ENCODE data around the gene EGR4. TPM values are rescaled to one million over a fixed set of nuclear protein-coding genes. Genes with fewer than 3 reads are reported as not detected.

Gene EGR4
- total RNA-seq, 2 donors from 2014 or later: 0.16 TPM; not detected in 1

DNA sequence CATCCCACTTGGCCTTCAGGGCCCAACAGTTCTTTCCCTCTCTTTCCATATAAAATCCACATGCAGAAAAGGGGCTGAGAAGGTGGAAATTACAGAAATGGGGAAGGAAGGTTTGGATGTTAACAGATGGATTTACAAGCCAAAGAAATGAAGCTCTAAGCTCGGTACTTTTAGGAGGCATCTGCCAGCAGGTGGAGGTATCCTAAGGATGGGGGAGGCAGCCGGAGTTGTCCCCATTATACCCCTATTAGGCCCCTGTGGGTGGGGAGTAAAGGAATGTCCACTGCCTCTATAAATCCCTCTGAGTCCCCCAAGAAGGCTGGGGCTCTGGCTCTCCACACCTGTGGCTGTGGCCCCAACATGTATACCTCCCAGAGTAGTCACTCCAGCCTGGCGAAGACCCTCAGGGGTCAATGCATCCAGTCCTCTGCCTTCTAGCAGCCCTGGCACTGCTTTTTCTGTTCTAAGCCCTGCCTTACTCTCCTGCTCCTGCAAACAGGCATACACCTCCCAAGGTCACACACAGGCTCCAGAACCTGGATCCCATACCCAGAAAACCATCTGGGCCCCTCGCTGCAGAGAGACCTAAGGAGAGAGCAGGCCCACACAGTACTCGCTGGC, 10.3 kb downstream of the EGR4 start:
- Histone ChIP-seq H3K4me1 (peaks cover 0 to 21% of the 10 kb centered on the region in 2 donors), H3K27ac (no peak overlapping the region), H3K36me3 (no peaks in the 10 kb centered on the region), H3K9me3 (no peaks in the 10 kb centered on the region), H3K4me3 (peak overlapping the region in 1 of 2 donors; percentile 67), H3K27me3 (no peaks in the 10 kb centered on the region)
- TF ChIP-seq, protein P1, sequence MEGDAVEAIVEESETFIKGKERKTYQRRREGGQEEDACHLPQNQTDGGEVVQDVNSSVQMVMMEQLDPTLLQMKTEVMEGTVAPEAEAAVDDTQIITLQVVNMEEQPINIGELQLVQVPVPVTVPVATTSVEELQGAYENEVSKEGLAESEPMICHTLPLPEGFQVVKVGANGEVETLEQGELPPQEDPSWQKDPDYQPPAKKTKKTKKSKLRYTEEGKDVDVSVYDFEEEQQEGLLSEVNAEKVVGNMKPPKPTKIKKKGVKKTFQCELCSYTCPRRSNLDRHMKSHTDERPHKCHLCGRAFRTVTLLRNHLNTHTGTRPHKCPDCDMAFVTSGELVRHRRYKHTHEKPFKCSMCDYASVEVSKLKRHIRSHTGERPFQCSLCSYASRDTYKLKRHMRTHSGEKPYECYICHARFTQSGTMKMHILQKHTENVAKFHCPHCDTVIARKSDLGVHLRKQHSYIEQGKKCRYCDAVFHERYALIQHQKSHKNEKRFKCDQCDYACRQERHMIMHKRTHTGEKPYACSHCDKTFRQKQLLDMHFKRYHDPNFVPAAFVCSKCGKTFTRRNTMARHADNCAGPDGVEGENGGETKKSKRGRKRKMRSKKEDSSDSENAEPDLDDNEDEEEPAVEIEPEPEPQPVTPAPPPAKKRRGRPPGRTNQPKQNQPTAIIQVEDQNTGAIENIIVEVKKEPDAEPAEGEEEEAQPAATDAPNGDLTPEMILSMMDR (IDR thresholded peaks at IDR 0.05): no peak
- no peak for DNase-seq (ENCODE audit: low spot score)

GRCh38 chr2:73281244-73281643, 12.1 kb downstream of the EGR4 start:
- TF ChIP-seq, protein P1 (IDR thresholded peaks at IDR 0.05): no peak
- H3K4me3 ChIP-seq: no peak overlapping the region
- no peak overlapping the region for H3K27ac ChIP-seq
- no peaks in the 10 kb centered on the region for H3K27me3 ChIP-seq
- no peak for DNase-seq (ENCODE audit: low spot score)
- H3K4me1 ChIP-seq: peaks cover 0 to 21% of the 10 kb centered on the region in 2 donors
- no peaks in the 10 kb centered on the region for H3K9me3 ChIP-seq
- no peaks in the 10 kb centered on the region for H3K36me3 ChIP-seq

GRCh38 chr2:73279852-73280251, 13.5 kb downstream of the EGR4 start:
- TF ChIP-seq, protein P1 (IDR thresholded peaks at IDR 0.05): no peak
- H3K4me1 ChIP-seq: peaks cover 0 to 17% of the 10 kb centered on the region in 2 donors
- H3K27me3 ChIP-seq: no peaks in the 10 kb centered on the region
- no peak for DNase-seq (ENCODE audit: low spot score)
- H3K9me3 ChIP-seq: no peaks in the 10 kb centered on the region
- no peak overlapping the region for H3K27ac ChIP-seq
- H3K4me3 ChIP-seq: no peak overlapping the region
- H3K36me3 ChIP-seq: no peaks in the 10 kb centered on the region

GRCh38 chr2:73272270-73272669, 21.1 kb downstream of the EGR4 start:
- Histone ChIP-seq H3K27me3 (peaks cover 0 to 2% of the 10 kb centered on the region in 2 donors), H3K27ac (no peak overlapping the region), H3K4me3 (no peak overlapping the region), H3K36me3 (no peaks in the 10 kb centered on the region), H3K4me1 (peaks cover 0 to 7% of the 10 kb centered on the region in 2 donors), H3K9me3 (no peaks in the 10 kb centered on the region)
- DNase-seq (ENCODE audit: low spot score): no peak
- TF ChIP-seq, protein P1 (IDR thresholded peaks at IDR 0.05): no peak

GRCh38 chr2:73269686-73270465, 23.5 kb downstream of the EGR4 start:
- Histone ChIP-seq H3K9me3 (no peaks in the 10 kb centered on the region), H3K4me1 (peaks cover 0 to 7% of the 10 kb centered on the region in 2 donors), H3K27me3 (peaks cover 0 to 2% of the 10 kb centered on the region in 2 donors), H3K4me3 (no peak overlapping the region), H3K27ac (no peak overlapping the region), H3K36me3 (no peaks in the 10 kb centered on the region)
- TF ChIP-seq, protein P1 (IDR thresholded peaks at IDR 0.05): no peak
- DNase-seq (ENCODE audit: low spot score): no peak

Measured in right atrium auricular region (tissue), 2 donors.